Measurements from ENCODE around the gene AMPD3. TPM values are rescaled to one million over a fixed set of nuclear protein-coding genes. Genes with fewer than 3 reads are reported as not detected.

AMPD3 gene
- total and polyA plus RNA-seq, 5 donors from 2014 or later, result 6.4 to 19.7 (median 7.9) TPM

DNA sequence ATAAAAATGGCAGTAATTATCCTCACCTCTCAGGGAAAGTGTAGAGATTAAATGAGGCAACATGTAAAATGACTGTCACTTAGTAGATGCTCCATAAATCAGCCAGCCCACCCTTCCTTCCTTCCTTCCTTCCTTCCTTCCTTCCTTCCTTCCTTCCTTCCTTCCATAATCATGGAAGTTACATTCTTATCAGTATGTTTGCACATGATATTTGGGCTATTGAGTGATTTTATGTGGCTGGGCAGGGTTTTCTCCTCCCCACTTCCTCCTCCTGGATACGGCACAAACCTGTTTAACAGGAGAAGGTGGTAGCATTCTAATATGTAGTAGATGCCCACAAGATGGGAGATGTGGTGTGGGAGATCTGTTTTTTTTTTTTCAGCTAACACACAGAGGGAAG lies 101.5 kb downstream of the AMPD3 start:
- no peak overlapping the region for H3K27ac ChIP-seq (ENCODE audit: insufficient read depth, low read length, poor library complexity, severe bottlenecking)
- H3K36me3 Mint-ChIP-seq, result no peaks in the 10 kb centered on the region
- H3K27ac Mint-ChIP-seq, result no peak overlapping the region

More for the DNA sequence above, 101.5 kb downstream of the AMPD3 start:
- Histone ChIP-seq H3K36me3 (ENCODE audit: control insufficient read depth, insufficient read depth, low read length) (no peaks in the 10 kb centered on the region), H3K4me1 (ENCODE audit: control insufficient read depth, insufficient read depth, low read length, poor library complexity, severe bottlenecking) (no peaks in the 10 kb centered on the region), H3K4me3 (ENCODE audit: low read depth, low read length) (no peak overlapping the region), H3K27me3 (ENCODE audit: control insufficient read depth, insufficient read depth, low read length) (peaks cover 4% of the 10 kb centered on the region), H3K9me3 (ENCODE audit: control insufficient read depth in 2 of 2, low read length in 2 of 2) (peaks cover 0 to 3% of the 10 kb centered on the region in 2 experiments)
- Mint-ChIP-seq H3K4me3 (no peak overlapping the region), H3K9me3 (peaks cover 0 to 5% (median 2%) of the 10 kb centered on the region in 7 donors), H3K4me1 (no peaks in the 10 kb centered on the region), H3K27me3 (peaks cover 20% of the 10 kb centered on the region)
- no peak for DNase-seq
- ATAC-seq (ENCODE audit: low read depth in 2 of 2), result no peak

Other genes starting within 250 kb of the AMPD3 start
- 5.5 TPM for gene SBF2, start 161.0 kb upstream of the AMPD3 start, total RNA-seq
- 1 to 10 TPM; 1.1 to 2.1 (median 1.7) TPM for gene SBF2, start 161.0 kb upstream of the AMPD3 start, polyA plus RNA-seq
- gene ADM, start 150.2 kb upstream of the AMPD3 start, total RNA-seq, result 0.39 TPM
- not detected for gene ADM, start 150.2 kb upstream of the AMPD3 start, polyA plus RNA-seq
- gene RNF141, start 85.9 kb downstream of the AMPD3 start, total RNA-seq, result 7.8 TPM
- gene RNF141, start 85.9 kb downstream of the AMPD3 start, polyA plus RNA-seq, result 10 to 100 TPM; 16.8 to 22.5 (median 18.5) TPM
- gene LYVE1, start 113.4 kb downstream of the AMPD3 start, total RNA-seq, result not detected
- not detected for gene LYVE1, start 113.4 kb downstream of the AMPD3 start, polyA plus RNA-seq
- not detected for gene IRAG1, start 238.5 kb downstream of the AMPD3 start, total RNA-seq
- gene IRAG1, start 238.5 kb downstream of the AMPD3 start, polyA plus RNA-seq, result not detected

All from CD4-positive, CD25-positive, alpha-beta regulatory T cell (primary cell).